Stimulated activated naive CD8-positive, alpha-beta T cell treated with anti-CD3 and anti-CD28 coated beads, Interleukin-15, Interleukin-2, amounts not matched to agents 100 ng/mL and 50 ng/mL, for 24 hours (primary cell): ENCODE measurements around the gene TRIM36.

ENCODE experiments used
- H3K27ac Mint-ChIP-seq: one replicate; pipeline ENCODE4 v1.8.0; 2021; ENCODE audit warnings: mild to moderate bottlenecking, mixed read lengths
- H3K27me3 Mint-ChIP-seq: one replicate; pipeline ENCODE4 v1.8.0; 2021; ENCODE audit warnings: mixed read lengths
- H3K36me3 Mint-ChIP-seq: one replicate; pipeline ENCODE4 v1.8.0; 2021; ENCODE audit warnings: low read depth, mixed read lengths
- H3K4me1 Mint-ChIP-seq: one replicate; pipeline ENCODE4 v1.8.0; 2021; ENCODE audit warnings: low read depth, mixed read lengths
- H3K4me3 Mint-ChIP-seq: one replicate; pipeline ENCODE4 v1.8.0; 2021; ENCODE audit warnings: mild to moderate bottlenecking, mixed read lengths
- H3K9me3 Mint-ChIP-seq: one replicate; pipeline ENCODE4 v1.8.0; 2021; ENCODE audit warnings: mixed read lengths

The TRIM36 gene

GRCh38 chr5:115124741-115125140 lies 45.0 kb downstream of the TRIM36 start:
- Mint-ChIP-seq H3K27ac (no peak overlapping the region), H3K4me1 (no peaks in the 10 kb centered on the region), H3K27me3 (peaks cover 9% of the 10 kb centered on the region), H3K36me3 (no peaks in the 10 kb centered on the region), H3K9me3 (no peaks in the 10 kb centered on the region), H3K4me3 (no peak overlapping the region)

DNA sequence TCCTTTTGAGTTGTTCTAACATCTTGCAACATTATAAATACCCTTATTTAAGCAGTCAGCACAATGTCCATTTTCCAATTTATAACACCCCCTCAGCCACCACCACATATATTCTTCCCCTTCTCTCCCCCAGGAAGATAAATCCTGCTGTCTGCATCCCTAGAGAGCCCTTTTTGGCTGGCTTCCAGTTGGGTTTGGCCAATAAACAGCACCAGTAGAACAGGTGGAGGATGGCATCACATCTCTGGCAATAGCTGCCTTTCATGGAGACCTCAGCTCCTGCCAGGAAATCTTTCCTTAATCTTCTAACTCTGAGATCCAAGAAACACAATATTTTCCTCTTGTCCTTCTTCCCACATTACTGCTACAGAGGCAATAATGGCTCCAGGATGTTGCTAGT lies 53.7 kb downstream of the TRIM36 start:
- Mint-ChIP-seq H3K4me3 (no peak overlapping the region), H3K36me3 (no peaks in the 10 kb centered on the region), H3K27ac (no peak overlapping the region), H3K27me3 (peaks cover 49% of the 10 kb centered on the region), H3K4me1 (no peaks in the 10 kb centered on the region), H3K9me3 (peaks cover 4% of the 10 kb centered on the region)

DNA sequence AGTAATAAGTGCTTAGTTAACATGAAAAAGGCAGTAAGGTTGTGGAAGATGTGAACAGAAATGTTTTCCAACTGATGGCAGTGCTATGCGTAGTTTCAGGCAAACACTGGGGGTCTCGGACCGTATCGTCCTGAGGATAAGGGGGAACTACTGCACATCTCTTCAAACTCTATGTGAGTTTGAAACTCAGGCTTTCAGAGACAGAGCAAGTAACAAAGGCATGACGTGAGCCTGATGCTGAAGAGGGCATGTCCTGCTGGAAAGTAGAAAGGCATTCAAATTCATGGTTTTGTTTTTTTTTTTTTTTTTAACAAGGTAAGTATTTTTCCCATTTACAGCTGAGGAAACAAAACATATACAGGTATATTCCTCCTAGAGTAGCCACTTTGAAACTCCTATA lies 59.9 kb downstream of the TRIM36 start:
- no peaks in the 10 kb centered on the region for H3K36me3 Mint-ChIP-seq
- no peaks in the 10 kb centered on the region for H3K9me3 Mint-ChIP-seq
- H3K4me1 Mint-ChIP-seq, result no peaks in the 10 kb centered on the region
- H3K27me3 Mint-ChIP-seq, result peaks cover 41% of the 10 kb centered on the region
- no peak overlapping the region for H3K4me3 Mint-ChIP-seq
- no peak overlapping the region for H3K27ac Mint-ChIP-seq

DNA sequence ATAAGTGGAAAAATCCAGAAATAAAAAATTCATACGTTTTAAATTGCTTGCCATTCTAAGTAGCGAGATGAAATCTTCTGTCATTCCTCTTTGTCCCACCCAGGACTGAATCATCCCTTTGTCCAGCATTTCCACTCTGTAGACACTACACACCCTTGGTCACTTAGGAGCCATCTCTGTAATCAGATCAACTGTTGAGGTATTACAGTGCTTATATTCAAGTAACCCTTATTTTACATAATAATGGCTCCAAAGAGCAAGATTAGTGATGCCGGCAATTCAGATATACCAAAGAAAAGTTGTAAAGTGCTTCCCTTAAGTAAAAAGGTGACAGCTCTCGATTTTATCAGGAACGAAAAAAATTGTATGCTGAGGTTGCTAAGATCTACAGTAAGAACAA lies 60.4 kb downstream of the TRIM36 start:
- Mint-ChIP-seq H3K4me3 (no peak overlapping the region), H3K4me1 (no peaks in the 10 kb centered on the region), H3K9me3 (no peaks in the 10 kb centered on the region), H3K36me3 (no peaks in the 10 kb centered on the region), H3K27me3 (peaks cover 41% of the 10 kb centered on the region), H3K27ac (no peak overlapping the region)

DNA sequence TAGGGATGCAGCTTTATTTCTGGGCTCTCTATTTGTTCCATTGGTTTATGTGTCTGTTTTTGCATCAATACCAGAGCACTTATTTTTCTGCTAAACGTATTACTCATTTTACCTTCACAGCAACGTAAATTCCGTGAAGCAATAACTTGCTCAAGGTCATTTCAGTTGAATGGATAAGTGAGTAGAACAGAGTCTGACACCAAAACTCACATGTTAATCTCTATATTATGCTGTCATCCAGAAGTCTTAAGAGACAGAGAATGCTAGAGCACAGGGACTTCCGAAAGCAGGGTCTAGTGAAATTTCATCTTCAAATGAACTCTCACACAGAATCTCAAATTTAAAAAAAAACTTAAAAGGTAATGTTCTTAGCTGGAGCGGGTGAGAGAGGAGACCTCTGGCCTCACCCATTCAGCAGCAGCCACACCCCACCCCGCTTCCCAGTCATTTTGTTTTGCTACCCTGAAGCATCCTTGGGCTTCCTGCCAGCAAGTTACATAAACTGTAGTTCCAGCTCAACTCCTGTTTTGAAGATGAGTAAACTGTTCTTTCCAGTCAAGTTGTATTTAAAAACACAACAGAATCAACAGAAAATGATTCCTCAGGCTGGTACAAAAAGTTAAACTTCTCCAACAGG lies 69.3 kb downstream of the TRIM36 start:
- Mint-ChIP-seq H3K4me3 (no peak overlapping the region), H3K27ac (no peak overlapping the region)

DNA sequence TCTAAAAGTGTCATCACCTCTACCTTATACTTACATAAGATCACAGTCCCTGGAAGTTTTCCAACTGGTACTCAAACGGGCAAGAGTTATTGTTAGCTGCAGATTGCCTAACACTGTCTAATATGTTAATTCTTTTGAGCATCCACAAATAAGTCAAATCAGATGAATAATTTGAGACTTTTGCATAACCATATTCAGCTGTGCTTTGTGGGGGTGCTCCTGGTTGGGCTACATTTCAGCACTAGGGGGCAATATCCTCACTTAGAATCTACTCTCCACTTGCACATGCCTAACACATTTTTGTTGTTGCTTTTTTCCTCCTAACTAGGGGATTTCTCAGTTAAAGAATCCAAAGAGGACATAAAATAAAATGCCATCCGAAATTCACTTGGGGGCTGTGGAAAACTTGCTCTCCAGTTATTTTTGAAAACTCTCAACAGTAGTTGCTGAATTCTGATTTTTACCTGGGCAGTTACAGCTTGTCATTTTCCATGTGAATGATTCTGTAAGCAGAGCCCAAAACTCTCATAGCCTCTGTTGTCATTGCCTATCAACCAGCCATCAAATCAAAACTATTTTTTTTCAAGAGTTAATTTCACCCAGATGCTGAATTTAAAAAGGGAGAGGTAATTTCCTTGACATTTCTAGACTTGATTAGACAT lies 71.5 kb downstream of the TRIM36 start:
- Mint-ChIP-seq H3K4me3 (no peak overlapping the region), H3K4me1 (no peaks in the 10 kb centered on the region), H3K36me3 (no peaks in the 10 kb centered on the region), H3K27ac (no peak overlapping the region), H3K27me3 (peaks cover 7% of the 10 kb centered on the region), H3K9me3 (no peaks in the 10 kb centered on the region)

More for the DNA sequence above, 69.3 kb downstream of the TRIM36 start:
- Mint-ChIP-seq H3K27me3 (peaks cover 17% of the 10 kb centered on the region), H3K4me1 (no peaks in the 10 kb centered on the region), H3K9me3 (no peaks in the 10 kb centered on the region), H3K36me3 (no peaks in the 10 kb centered on the region)

- no peak overlapping the region for H3K4me3 Mint-ChIP-seq
- no peaks in the 10 kb centered on the region for H3K4me1 Mint-ChIP-seq
- H3K36me3 Mint-ChIP-seq, result no peaks in the 10 kb centered on the region
- H3K27ac Mint-ChIP-seq, result no peak overlapping the region
- H3K27me3 Mint-ChIP-seq, result peaks cover 3% of the 10 kb centered on the region
- H3K9me3 Mint-ChIP-seq, result no peaks in the 10 kb centered on the region
These were observed 72.5 kb downstream of the TRIM36 start for GRCh38 chr5:115097236-115097635.

DNA sequence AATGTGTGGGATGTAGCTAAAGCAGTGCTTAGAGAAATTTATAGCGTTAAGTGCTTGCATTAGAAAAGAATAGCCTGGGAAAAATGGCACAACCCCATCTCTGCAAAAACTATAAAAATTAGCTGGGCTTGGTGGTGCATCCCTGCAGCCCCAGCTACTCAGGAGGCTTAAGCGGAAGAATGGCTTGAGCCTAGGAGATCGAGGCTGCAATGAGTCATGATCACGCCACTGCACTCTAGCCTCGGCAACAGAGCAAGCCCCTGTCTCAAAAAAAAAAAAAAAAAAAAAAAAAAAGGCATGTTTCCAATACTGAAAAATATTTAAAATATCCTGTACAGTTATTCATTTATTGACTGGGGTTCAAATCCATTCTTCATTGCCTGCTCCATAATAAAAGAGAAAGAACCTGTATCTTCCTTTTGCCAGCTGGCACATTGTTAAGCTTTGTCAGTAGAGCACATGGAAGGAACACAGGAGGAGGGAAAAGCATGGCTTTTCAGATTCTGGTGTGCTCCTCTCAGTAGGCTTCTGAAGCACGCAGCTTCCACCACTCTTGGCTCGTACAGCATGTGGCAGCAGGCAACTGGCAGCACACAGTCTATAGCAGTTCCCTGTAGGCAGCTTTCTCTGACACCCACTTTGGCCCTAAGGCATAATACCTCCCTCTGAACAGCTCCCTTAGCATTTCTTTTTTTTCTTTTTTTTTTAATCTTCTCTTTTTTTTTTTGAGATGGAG lies 73.5 kb downstream of the TRIM36 start:
- no peaks in the 10 kb centered on the region for H3K4me1 Mint-ChIP-seq

DNA sequence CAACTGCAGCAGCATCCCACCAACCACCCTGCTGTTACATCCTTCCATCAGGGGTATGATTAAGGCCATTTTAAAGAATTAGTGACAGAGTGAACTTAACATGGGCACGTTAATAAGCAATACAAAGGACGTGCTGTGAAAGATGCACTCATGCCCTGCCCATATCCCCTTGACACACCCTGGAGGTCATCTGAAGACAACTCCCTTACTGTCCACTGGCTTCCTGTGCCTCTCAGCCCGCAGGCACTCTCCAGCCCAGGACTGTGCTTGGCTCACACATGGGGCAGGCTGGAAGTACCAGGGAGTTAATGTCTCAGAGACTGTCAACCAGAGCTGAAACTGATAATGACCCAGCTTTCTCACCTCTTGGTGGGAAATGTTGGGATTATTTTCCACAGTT lies 81.8 kb downstream of the TRIM36 start:
- no peaks in the 10 kb centered on the region for H3K36me3 Mint-ChIP-seq
- H3K9me3 Mint-ChIP-seq, result no peaks in the 10 kb centered on the region
- no peak overlapping the region for H3K27ac Mint-ChIP-seq
- peaks cover 28% of the 10 kb centered on the region for H3K27me3 Mint-ChIP-seq
- H3K4me1 Mint-ChIP-seq, result no peaks in the 10 kb centered on the region
- H3K4me3 Mint-ChIP-seq, result no peak overlapping the region

More for the DNA sequence above, 73.5 kb downstream of the TRIM36 start:
- Mint-ChIP-seq H3K9me3 (no peaks in the 10 kb centered on the region), H3K36me3 (no peaks in the 10 kb centered on the region), H3K27me3 (peaks cover 3% of the 10 kb centered on the region), H3K27ac (no peak overlapping the region), H3K4me3 (no peak overlapping the region)

DNA sequence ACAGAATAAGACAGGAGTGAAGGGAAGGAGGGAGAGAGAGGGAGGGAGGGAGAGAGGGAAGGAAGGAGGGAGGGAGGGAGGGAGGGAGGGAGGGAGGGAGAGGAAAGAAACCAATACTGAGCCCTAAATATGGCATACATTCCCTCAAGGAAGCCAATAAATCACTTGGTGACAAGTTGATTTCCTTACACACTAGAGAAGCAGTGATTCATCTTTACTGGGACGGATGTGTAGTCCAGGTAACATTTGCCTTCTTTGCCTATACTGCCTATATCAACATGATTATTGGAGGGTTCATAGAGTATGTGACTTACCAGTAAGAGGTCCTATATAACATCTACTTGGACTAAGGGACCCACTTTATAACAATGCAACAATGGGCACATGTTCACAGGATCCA lies 83.2 kb downstream of the TRIM36 start:
- peaks cover 28% of the 10 kb centered on the region for H3K27me3 Mint-ChIP-seq
- no peaks in the 10 kb centered on the region for H3K36me3 Mint-ChIP-seq
- no peak overlapping the region for H3K27ac Mint-ChIP-seq
- H3K9me3 Mint-ChIP-seq, result no peaks in the 10 kb centered on the region
- H3K4me3 Mint-ChIP-seq, result no peak overlapping the region
- H3K4me1 Mint-ChIP-seq, result no peaks in the 10 kb centered on the region

DNA sequence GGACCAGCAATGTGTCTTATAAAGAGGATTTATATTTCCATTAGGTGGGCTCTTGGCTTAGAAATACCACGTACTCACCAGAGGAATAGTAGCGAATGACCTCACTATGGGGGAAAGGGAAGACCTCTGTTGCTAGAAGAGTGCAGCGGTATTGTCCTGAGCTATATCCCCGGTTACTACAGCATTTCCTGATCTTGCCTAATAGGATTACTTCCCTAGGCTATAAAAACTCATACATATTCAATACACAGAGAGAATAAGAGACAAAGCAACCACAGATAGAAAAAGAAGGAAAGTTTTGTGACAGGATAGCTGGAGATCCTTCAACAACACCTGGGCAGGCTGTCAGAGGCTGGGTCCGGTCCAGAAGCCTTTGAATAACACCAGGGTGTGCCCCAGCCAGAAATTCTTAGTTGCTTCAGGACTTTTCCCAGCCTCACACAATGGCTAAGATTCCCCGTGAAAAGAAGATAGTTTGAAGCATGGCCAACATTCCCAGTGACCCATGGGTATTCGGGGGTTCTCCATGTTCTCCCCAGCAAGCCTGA lies 85.4 kb downstream of the TRIM36 start:
- Mint-ChIP-seq H3K27me3 (peaks cover 28% of the 10 kb centered on the region), H3K9me3 (no peaks in the 10 kb centered on the region), H3K27ac (no peak overlapping the region), H3K36me3 (no peaks in the 10 kb centered on the region), H3K4me3 (no peak overlapping the region), H3K4me1 (no peaks in the 10 kb centered on the region)

DNA sequence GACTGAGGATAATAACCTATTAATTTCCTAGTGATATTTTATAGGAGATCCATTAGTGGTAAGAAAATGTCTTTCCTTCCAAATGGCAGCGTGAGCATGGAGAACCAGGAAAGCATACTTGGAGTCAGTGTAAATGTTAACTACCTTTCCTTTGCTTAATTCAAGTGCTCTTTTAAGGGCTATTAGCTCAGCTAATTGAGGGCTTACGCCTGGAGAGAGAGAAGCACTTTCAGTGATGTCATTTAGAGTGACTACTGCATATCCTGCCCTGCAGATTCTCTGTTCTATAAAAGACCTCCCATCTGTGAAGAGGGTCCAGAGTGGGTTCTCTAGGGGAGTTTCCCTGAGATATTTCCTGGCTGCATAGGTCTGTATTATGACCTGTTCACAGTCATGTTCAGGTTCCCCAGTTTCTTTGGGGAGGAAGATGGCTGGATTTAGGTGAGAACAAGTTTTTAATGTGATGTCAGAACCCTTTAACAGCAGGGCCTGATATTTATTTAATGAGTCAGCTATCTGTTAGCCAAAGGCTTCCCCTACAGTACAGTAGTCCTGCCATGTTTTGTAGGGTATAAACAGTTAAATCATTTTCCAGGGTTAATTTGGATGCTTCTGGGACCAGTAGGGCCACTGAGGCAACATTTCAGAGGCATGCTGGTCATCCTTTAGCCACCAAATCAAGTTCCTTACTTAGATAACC lies 89.6 kb downstream of the TRIM36 start:
- no peaks in the 10 kb centered on the region for H3K36me3 Mint-ChIP-seq
- H3K4me3 Mint-ChIP-seq, result no peak overlapping the region
- H3K27me3 Mint-ChIP-seq, result peaks cover 15% of the 10 kb centered on the region
- H3K27ac Mint-ChIP-seq, result no peak overlapping the region
- H3K4me1 Mint-ChIP-seq, result no peaks in the 10 kb centered on the region
- no peaks in the 10 kb centered on the region for H3K9me3 Mint-ChIP-seq
